HepG2 (cell line): ENCODE data around the gene CNTRL. TPM values are rescaled to one million over a fixed set of nuclear protein-coding genes. Genes with fewer than 3 reads are reported as not detected.

Experiments
- ARID3A ChIP-seq: IDR thresholded peaks from 2 replicates; pipeline ENCODE4 v1.6.1; 2012; ENCODE audit warnings: low read depth, low read length, improper control_type of control experiment
- E2F5 ChIP-seq: sonication (generic); formaldehyde crosslinking; conservative IDR thresholded peaks from 2 replicates; pipeline ENCODE4 v1.4.0; 2020; ENCODE audit warnings: missing genetic modification reagents
- ELF3 ChIP-seq: IDR thresholded peaks from 2 replicates; pipeline ENCODE4 v1.6.1; 2016; ENCODE audit warnings: missing genetic modification reagents, missing compliant biosample characterization
- FOXA1 ChIP-seq, 2 experiments: fragments of 450-650 bp in 1 of 2; sonication (generic) in 1 of 2; formaldehyde crosslinking in 1 of 2; IDR thresholded peaks; 2 replicates each; pipeline versions ENCODE4 v1.4.0 to v1.6.1; 2016 to 2020; ENCODE audit warnings: missing genetic modification reagents in 1 of 2
- KDM1A ChIP-seq: IDR thresholded peaks from 2 replicates; pipeline ENCODE4 v1.6.1; 2016; ENCODE audit warnings: missing compliant biosample characterization
- KDM3A ChIP-seq: IDR thresholded peaks from 2 replicates; pipeline ENCODE4 v1.6.1; 2018; ENCODE audit warnings: low read depth, missing compliant biosample characterization
- KLF16 ChIP-seq, 2 experiments: sonication (generic) in 1 of 2; formaldehyde crosslinking in 1 of 2; IDR thresholded peaks; 2 replicates each; pipeline versions ENCODE4 v1.6.1 to v1.8.0; 2016 to 2023; ENCODE audit warnings: missing genetic modification reagents in 2 of 2, missing compliant biosample characterization in 1 of 2
- MAFF ChIP-seq: IDR thresholded peaks from 2 replicates; pipeline ENCODE4 v1.6.1; 2011; ENCODE audit warnings: low read depth, low read length, improper control_type of control experiment
- MIXL1 ChIP-seq: IDR thresholded peaks from 2 replicates; pipeline ENCODE4 v1.6.1; 2016
- NR2F2 ChIP-seq: IDR thresholded peaks from 2 replicates; pipeline ENCODE4 v1.6.1; 2012; ENCODE audit warnings: low read depth, inconsistent platforms, borderline replicate concordance
- ZFP41 ChIP-seq: sonication (generic); formaldehyde crosslinking; IDR thresholded peaks from 2 replicates; pipeline ENCODE4 v1.4.0; 2020; ENCODE audit warnings: mild to moderate bottlenecking, missing genetic modification reagents, borderline replicate concordance
- ZNF292 ChIP-seq: sonication (generic); formaldehyde crosslinking; IDR thresholded peaks from 2 replicates; pipeline ENCODE4 v1.8.1; 2022; ENCODE audit warnings: mild to moderate bottlenecking, low read depth, missing genetic modification reagents, borderline replicate concordance
- ZNF317 ChIP-seq: sonication (generic); formaldehyde crosslinking; IDR thresholded peaks from 2 replicates; pipeline ENCODE4 v1.5.0; 2020; ENCODE audit warnings: mild to moderate bottlenecking, missing genetic modification reagents
- ZNF543 ChIP-seq: sonication (generic); formaldehyde crosslinking; IDR thresholded peaks from 2 replicates; pipeline ENCODE4 v1.4.0; 2020; ENCODE audit warnings: mild to moderate bottlenecking, missing genetic modification reagents
- ZNF609 ChIP-seq: sonication (generic); formaldehyde crosslinking; IDR thresholded peaks from 2 replicates; pipeline ENCODE4 v1.4.0; 2020; ENCODE audit warnings: mild to moderate bottlenecking, missing genetic modification reagents, borderline replicate concordance
- ZNF646 ChIP-seq: sonication (generic); formaldehyde crosslinking; IDR thresholded peaks from 2 replicates; pipeline ENCODE4 v1.9.0; 2021; ENCODE audit warnings: mild to moderate bottlenecking, missing genetic modification reagents
- polyA plus RNA-seq, 8 experiments: library from polyadenylated mRNA; depleted of rRNA in 3 of 8; stranded (reverse) in 7 of 8; unstranded in 1 of 8; fragments of >200 nt; fragmentation: Illumina TruSeq in 4 of 8; extraction: Trizol in 4 of 8; gene quantifications; 2 replicates each; pipeline versions ENCODE4 v1.2.1 to v1.2.3, GENCODE V29; 2011 to 2016; ENCODE audit warnings: low read depth in 4 of 8, missing spikeins in 1 of 8, mixed read lengths in 1 of 8; ENCODE audit not compliant: insufficient read depth in 1 of 8
- total RNA-seq, 5 experiments: library from RNA; depleted of rRNA; stranded (reverse); fragments of >200 nt; fragmentation: Illumina TruSeq; extraction: Trizol; gene quantifications; 2 replicates each; pipeline ENCODE4 v1.2.3, GENCODE V29; 2016; ENCODE audit warnings: low read depth in 1 of 5

CNTRL gene
- total and polyA plus RNA-seq, 2 of the 13 experiments (the other 11 are each of a cell fraction or from before 2014, with no cell fraction given): 7.5 to 11.8 TPM

- peak; percentile 81 for TF ChIP-seq ELF3
- peak; percentile 71; the same call in 1 of the 2 replicates for TF ChIP-seq MIXL1 (CRISPR knock-in tag)
- no peak for TF ChIP-seq ZNF543 (CRISPR knock-in tag)
- TF ChIP-seq FOXA1 (IDR thresholded peaks at IDR 0.05): no peak
- peak; percentile 34; the same call in 1 of the 2 replicates for TF ChIP-seq FOXA1 (CRISPR knock-in tag; IDR thresholded peaks at IDR 0.05)
- TF ChIP-seq E2F5 (CRISPR knock-in tag): no peak
- TF ChIP-seq ZNF317 (CRISPR knock-in tag): no peak
- peak; percentile 95; the same call in 1 of the 2 replicates for TF ChIP-seq ZNF292 (CRISPR knock-in tag)
- TF ChIP-seq MAFF: peak; percentile 63
- peak; percentile 49; the same call in 1 of the 2 replicates for TF ChIP-seq ZNF609 (CRISPR knock-in tag)
- TF ChIP-seq ZFP41: no peak
- TF ChIP-seq KDM1A (CRISPR knock-in tag): peak; percentile 64; the same call in 1 of the 2 replicates
- TF ChIP-seq KDM3A: peak; percentile 64; the same call in 1 of the 2 replicates
- no peak for TF ChIP-seq ZNF646 (CRISPR knock-in tag)
- TF ChIP-seq KLF16 (CRISPR knock-in tag; IDR thresholded peaks at IDR 0.05): peak in 1 of 2 experiments; percentile 66; a peak in 1 of 4 replicates
- TF ChIP-seq ARID3A: peak; percentile 30; the same call in 1 of the 2 replicates
- TF ChIP-seq NR2F2: 0 out of 2 replicates have a peak, but pooled peaks have one; percentile 18
Observed at GRCh38 chr9:121053544-121053943, 21.2 kb upstream of the CNTRL start (continued).
